ENCODE results near the gene PSMC6. TPM values are rescaled to one million over a fixed set of nuclear protein-coding genes. Genes with fewer than 3 reads are reported as not detected.
A peak's percentile ranks its signal among the peaks of the same experiment; 100 is the strongest.
"Not testable (repeated sequence)": the region's sequence is repeated elsewhere in the genome, so short reads cannot be mapped to it uniquely, and the experiment has no call there.

The PSMC6 gene
- total RNA-seq, 1 donor = 99.7 TPM

DNA sequence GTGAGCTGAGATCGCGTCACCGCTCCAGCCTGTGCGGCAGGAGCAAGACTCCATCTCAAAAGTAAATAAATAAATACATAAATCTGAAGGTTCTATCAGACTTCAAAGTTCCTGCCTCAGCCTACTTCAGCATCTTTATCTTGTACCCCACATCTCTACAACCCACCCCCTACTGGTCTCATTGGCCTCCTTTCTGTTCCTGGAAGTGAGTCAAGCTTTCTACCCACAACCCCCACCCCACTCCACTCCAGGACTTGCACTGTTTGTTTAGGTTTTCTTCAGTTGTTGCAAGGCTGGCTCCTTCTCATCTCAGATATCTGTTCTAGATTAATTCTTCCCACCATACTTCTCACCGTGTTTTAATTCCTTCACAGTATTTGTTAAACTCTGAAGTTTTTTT lies 714 bp upstream of the PSMC6 start:
- peak overlapping the region; percentile 90 for H3K4me3 ChIP-seq (ENCODE audit: low read depth, low read length)

DNA sequence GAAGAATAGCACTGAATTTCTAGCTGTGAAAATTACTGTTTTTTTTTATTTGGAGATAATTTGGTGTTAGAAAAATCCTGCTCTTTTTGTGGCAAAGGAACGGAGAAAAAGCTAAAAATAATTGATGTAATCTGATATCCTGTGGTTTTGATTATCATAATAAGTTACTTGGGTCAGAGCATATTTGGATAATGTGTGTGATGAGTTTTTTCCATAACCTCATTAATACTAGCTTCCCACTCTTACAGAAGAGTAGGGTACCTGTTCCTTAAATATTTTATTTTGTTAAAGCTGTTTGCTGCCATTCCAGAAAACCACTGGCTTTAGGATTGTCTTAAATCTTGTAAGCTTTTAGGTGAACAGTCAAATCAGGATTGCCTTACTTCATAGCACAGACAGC lies 4.7 kb downstream of the PSMC6 start:
- TF ChIP-seq, protein P1, sequence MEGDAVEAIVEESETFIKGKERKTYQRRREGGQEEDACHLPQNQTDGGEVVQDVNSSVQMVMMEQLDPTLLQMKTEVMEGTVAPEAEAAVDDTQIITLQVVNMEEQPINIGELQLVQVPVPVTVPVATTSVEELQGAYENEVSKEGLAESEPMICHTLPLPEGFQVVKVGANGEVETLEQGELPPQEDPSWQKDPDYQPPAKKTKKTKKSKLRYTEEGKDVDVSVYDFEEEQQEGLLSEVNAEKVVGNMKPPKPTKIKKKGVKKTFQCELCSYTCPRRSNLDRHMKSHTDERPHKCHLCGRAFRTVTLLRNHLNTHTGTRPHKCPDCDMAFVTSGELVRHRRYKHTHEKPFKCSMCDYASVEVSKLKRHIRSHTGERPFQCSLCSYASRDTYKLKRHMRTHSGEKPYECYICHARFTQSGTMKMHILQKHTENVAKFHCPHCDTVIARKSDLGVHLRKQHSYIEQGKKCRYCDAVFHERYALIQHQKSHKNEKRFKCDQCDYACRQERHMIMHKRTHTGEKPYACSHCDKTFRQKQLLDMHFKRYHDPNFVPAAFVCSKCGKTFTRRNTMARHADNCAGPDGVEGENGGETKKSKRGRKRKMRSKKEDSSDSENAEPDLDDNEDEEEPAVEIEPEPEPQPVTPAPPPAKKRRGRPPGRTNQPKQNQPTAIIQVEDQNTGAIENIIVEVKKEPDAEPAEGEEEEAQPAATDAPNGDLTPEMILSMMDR (IDR thresholded peaks at IDR 0.05; ENCODE audit: insufficient read depth, low read depth, low read length) = no peak
- no peak overlapping the region for H3K4me3 ChIP-seq (ENCODE audit: low read depth, low read length)
- DNase-seq (ENCODE audit: low read depth) = no peak

More for the DNA sequence above, 714 bp upstream of the PSMC6 start:
- TF ChIP-seq, protein P1 (IDR thresholded peaks at IDR 0.05; ENCODE audit: insufficient read depth, low read depth, low read length) = no peak
- DNase-seq (ENCODE audit: low read depth) = no peak

DNA sequence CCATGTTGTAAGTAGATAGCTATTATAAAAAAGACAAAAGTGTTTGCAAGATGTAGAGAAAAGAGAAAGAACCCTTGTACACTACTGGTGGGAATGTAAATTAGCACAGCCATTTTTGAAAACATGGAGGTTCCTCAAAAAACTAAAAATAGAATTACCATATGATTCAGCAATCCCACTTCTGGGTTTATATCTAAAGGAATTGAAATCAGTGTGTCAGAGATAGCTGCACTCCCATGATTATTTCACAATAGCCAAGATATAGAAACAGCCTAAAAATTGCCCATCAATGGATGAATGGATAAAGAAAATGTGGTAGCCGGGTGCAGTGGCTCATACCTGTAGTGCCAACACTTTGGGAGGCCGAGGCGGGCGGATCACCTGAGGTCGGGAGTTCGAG lies 9.2 kb downstream of the PSMC6 start:
- TF ChIP-seq, protein P1 (IDR thresholded peaks at IDR 0.05; ENCODE audit: insufficient read depth, low read depth, low read length) = no peak
- H3K4me3 ChIP-seq (ENCODE audit: low read depth, low read length) = no peak overlapping the region
- DNase-seq (ENCODE audit: low read depth) = no peak

DNA sequence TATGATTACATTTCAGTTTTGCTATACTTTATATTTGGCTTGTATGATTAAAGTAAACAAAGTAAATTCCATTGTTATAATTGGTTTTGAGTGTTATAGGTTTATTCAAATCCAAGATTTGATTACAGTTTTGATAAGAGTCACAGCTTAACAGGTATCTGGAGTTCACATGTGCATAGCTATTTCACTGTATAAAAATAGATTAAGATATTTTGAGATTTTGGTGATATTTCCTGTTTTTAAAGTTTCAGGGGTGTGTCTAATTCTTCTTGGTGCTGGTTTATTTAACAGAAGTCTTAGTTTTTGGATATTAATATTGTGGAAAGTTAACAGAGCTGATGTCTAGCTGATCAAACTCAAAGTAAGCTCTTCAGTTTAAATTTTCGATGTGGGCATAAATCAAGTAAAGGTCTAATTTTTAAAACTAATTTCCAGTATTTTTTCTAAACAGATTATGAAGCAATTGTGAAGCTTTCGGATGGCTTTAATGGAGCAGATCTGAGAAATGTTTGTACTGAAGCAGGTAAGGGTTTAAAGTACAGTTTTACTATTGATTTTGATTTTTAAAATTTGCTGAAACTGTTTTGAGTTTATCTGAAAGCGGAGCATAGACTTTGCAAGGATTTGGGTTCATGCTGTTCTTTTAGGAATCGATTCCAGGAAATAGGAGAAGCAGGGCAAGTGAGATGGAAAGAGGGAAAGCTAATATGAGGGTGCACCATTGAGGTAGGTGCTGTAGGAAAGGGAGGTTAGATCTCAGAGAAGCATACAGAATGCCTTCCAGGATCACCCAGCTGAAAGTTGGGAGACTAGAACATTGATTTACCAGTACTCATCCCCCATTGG lies 16.7 kb downstream of the PSMC6 start:
- DNase-seq (ENCODE audit: low read depth) = no peak
- no peak overlapping the region for H3K4me3 ChIP-seq (ENCODE audit: low read depth, low read length)
- TF ChIP-seq, protein P1 (IDR thresholded peaks at IDR 0.05; ENCODE audit: insufficient read depth, low read depth, low read length) = no peak

DNA sequence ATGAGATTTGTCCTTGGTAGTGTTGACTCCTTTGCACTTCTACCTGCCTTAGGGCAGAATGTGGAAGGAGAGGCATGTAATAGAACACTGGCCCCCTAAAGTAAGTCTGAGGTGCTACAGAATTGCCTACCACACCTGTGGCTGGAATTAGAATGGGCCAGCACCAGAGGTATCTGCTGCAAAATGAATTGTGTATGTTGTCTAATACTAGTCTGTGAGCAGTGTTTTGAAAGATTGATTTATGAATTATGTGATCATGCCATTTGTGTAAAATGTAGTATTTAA lies 17.3 kb downstream of the PSMC6 start:
- TF ChIP-seq, protein P1 (IDR thresholded peaks at IDR 0.05; ENCODE audit: insufficient read depth, low read depth, low read length) = no peak
- DNase-seq (ENCODE audit: low read depth) = no peak
- no peak overlapping the region for H3K4me3 ChIP-seq (ENCODE audit: low read depth, low read length)

DNA sequence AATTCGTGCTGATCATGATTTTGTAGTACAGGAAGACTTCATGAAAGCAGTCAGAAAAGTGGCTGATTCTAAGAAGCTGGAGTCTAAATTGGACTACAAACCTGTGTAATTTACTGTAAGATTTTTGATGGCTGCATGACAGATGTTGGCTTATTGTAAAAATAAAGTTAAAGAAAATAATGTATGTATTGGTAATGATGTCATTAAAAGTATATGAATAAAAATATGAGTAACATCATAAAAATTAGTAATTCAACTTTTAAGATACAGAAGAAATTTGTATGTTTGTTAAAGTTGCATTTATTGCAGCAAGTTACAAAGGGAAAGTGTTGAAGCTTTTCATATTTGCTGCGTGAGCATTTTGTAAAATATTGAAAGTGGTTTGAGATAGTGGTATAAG lies 20.5 kb downstream of the PSMC6 start:
- not testable (repeated sequence) for DNase-seq (ENCODE audit: low read depth); H3K4me3 ChIP-seq (ENCODE audit: low read depth, low read length)

DNA sequence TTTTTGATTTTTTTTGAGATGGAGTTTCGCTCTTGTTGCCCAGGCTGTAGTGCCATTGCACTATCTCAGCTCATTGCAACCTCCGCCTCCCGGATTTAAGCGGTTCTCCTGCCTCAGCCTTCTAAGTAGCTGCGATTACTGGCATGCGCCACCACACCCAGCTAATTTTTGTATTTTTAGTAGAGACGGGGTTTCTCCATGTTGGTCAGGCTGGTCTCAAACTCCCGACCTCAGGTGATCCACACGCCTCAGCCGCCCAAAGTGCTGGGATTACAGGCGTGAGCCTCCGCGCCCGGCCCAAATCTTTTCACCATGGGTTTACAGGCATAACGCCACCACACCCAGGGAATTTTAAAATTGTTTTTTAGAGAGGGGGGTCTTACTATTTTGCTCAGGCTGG lies 22.0 kb downstream of the PSMC6 start:
- H3K4me3 ChIP-seq (ENCODE audit: low read depth, low read length); DNase-seq (ENCODE audit: low read depth): not testable (repeated sequence)

DNA sequence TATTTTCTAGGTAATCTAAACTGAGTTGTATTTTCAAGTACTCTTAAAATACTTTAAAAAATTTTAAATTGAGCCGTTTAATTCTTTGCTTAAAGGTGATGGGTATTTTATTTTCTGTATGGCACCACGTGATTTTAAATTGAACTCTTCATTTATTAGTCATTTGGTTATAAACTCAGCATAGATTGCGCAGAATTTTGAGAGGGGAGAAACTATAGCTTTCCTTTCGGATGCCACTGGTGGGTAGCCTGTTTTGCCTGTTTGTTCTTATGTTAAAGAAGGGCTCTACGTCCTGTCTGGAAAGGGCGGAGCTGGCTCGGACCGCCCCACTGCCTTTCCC lies 22.6 kb downstream of the PSMC6 start:
- DNase-seq (ENCODE audit: low read depth) = no peak
- TF ChIP-seq, protein P1 (IDR thresholded peaks at IDR 0.05; ENCODE audit: insufficient read depth, low read depth, low read length) = no peak
- peak overlapping the region; percentile 47 for H3K4me3 ChIP-seq (ENCODE audit: low read depth, low read length)

Measured in fibroblast of villous mesenchyme (primary cell).